ENCODE measurements around the gene RPAIN.

DNA sequence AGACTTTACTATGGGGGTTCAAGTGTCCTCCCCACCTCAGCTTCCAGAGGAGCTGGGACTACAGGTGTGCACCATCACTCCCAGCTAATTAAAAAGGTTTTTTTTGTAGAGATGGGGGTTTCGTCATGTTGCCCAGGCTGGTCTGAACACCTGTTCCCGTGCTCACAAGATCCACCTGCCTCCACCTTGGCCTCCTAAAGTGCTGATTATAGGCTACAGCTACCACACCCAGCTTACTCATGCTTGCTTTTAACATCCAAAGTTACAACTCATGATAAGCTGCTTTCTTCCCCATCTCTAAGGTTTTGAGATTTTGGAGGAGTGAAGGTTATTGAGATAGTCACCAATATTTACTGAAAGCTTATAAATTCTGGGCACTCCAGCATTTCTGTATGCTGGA is 3.1 kb upstream of the RPAIN start:
- TF ChIP-seq, protein P1, sequence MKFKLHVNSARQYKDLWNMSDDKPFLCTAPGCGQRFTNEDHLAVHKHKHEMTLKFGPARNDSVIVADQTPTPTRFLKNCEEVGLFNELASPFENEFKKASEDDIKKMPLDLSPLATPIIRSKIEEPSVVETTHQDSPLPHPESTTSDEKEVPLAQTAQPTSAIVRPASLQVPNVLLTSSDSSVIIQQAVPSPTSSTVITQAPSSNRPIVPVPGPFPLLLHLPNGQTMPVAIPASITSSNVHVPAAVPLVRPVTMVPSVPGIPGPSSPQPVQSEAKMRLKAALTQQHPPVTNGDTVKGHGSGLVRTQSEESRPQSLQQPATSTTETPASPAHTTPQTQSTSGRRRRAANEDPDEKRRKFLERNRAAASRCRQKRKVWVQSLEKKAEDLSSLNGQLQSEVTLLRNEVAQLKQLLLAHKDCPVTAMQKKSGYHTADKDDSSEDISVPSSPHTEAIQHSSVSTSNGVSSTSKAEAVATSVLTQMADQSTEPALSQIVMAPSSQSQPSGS (tag by site-specific recombination; IDR thresholded peaks at IDR 0.05; ENCODE audit: low read depth) = no peak
- TF ChIP-seq ZFP37 (tag by site-specific recombination; IDR thresholded peaks at IDR 0.05) (no peak), ZNF214 (tag by site-specific recombination; IDR thresholded peaks at IDR 0.05; ENCODE audit: borderline replicate concordance) (no peak), ZBTB17 (tag by site-specific recombination; IDR thresholded peaks at IDR 0.05) (no peak)
- TF ChIP-seq, protein P2, sequence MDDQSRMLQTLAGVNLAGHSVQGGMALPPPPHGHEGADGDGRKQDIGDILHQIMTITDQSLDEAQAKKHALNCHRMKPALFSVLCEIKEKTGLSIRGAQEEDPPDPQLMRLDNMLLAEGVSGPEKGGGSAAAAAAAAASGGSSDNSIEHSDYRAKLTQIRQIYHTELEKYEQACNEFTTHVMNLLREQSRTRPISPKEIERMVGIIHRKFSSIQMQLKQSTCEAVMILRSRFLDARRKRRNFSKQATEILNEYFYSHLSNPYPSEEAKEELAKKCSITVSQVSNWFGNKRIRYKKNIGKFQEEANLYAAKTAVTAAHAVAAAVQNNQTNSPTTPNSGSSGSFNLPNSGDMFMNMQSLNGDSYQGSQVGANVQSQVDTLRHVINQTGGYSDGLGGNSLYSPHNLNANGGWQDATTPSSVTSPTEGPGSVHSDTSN (CRISPR knock-in tag; IDR thresholded peaks at IDR 0.05) = no peak
- TF ChIP-seq, protein P3, sequence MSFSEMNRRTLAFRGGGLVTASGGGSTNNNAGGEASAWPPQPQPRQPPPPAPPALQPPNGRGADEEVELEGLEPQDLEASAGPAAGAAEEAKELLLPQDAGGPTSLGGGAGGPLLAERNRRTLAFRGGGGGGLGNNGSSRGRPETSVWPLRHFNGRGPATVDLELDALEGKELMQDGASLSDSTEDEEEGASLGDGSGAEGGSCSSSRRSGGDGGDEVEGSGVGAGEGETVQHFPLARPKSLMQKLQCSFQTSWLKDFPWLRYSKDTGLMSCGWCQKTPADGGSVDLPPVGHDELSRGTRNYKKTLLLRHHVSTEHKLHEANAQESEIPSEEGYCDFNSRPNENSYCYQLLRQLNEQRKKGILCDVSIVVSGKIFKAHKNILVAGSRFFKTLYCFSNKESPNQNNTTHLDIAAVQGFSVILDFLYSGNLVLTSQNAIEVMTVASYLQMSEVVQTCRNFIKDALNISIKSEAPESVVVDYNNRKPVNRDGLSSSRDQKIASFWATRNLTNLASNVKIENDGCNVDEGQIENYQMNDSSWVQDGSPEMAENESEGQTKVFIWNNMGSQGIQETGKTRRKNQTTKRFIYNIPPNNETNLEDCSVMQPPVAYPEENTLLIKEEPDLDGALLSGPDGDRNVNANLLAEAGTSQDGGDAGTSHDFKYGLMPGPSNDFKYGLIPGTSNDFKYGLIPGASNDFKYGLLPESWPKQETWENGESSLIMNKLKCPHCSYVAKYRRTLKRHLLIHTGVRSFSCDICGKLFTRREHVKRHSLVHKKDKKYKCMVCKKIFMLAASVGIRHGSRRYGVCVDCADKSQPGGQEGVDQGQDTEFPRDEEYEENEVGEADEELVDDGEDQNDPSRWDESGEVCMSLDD (tag by site-specific recombination; IDR thresholded peaks at IDR 0.05) = no peak

Measured in HEK293 (cell line).